Smooth muscle cell (in vitro differentiated cells): ENCODE measurements around the gene TUNAR. TPM values are rescaled to one million over a fixed set of nuclear protein-coding genes. Genes with fewer than 3 reads are reported as not detected.
A peak's percentile ranks its signal among the peaks of the same experiment; 100 is the strongest.

Experiments used
- DNase-seq: peaks from one replicate; lab custom pipeline; 2025; ENCODE audit not compliant: unreplicated experiment; lab: John Stamatoyannopoulos, UW
- H2AFZ ChIP-seq: fragments of 200-600 bp; sonication (generic); 2 replicates; pipeline ENCODE4 v1.6.0; 2016; ENCODE audit warnings: antibody characterized with exemption, low read depth, mild to moderate bottlenecking
- H3F3A ChIP-seq: fragments of 200-600 bp; sonication (generic); 2 replicates; pipeline ENCODE4 v1.6.0; 2017; ENCODE audit warnings: antibody characterized with exemption, low read depth
- H3K27ac ChIP-seq: fragments of 200-600 bp; sonication (generic); 2 replicates; pipeline ENCODE4 v1.5.1; 2016; ENCODE audit warnings: low read depth, mild to moderate bottlenecking
- H3K27me3 ChIP-seq: fragments of 200-600 bp; sonication (generic); 2 replicates; pipeline ENCODE4 v1.6.1; 2016; ENCODE audit warnings: low read depth, mild to moderate bottlenecking
- H3K36me3 ChIP-seq: fragments of 200-600 bp; sonication (generic); 2 replicates; pipeline ENCODE4 v1.5.1; 2016; ENCODE audit warnings: low read depth
- H3K4me1 ChIP-seq: fragments of 200-600 bp; sonication (generic); 2 replicates; pipeline ENCODE4 v1.5.1; 2016; ENCODE audit warnings: low read depth
- H3K4me2 ChIP-seq: fragments of 200-600 bp; sonication (generic); 2 replicates; pipeline ENCODE4 v1.6.0; 2016; ENCODE audit warnings: mild to moderate bottlenecking
- H3K4me3 ChIP-seq: fragments of 200-600 bp; sonication (generic); 2 replicates; pipeline ENCODE4 v1.5.1; 2016; ENCODE audit warnings: mild to moderate bottlenecking
- H3K79me2 ChIP-seq: fragments of 200-600 bp; sonication (generic); 2 replicates; pipeline ENCODE4 v1.6.0; 2016; ENCODE audit warnings: low read depth, mild to moderate bottlenecking
- H3K9ac ChIP-seq: fragments of 200-600 bp; sonication (generic); 2 replicates; pipeline ENCODE4 v1.6.0; 2016; ENCODE audit warnings: low read depth
- H3K9me3 ChIP-seq: fragments of 200-600 bp; sonication (generic); replicated peaks from 2 replicates; pipeline ENCODE4 v1.5.1; 2016; ENCODE audit warnings: low read depth
- H4K20me1 ChIP-seq: fragments of 200-600 bp; sonication (generic); 2 replicates; pipeline ENCODE4 v1.6.0; 2016; ENCODE audit warnings: low read depth
- CTCF ChIP-seq: fragments of 200-600 bp; sonication (generic); IDR thresholded peaks from 2 replicates; pipeline ENCODE4 v1.5.1; 2017; ENCODE audit warnings: borderline replicate concordance, mild to moderate bottlenecking, antibody characterized with exemption; ENCODE audit not compliant: insufficient read depth, poor library complexity, severe bottlenecking
- WGBS: methylation state at CpG from one replicate; pipeline ENCODE4 v1.1.7; 2016; ENCODE audit warnings: low lambda C conversion rate; 5-methylcytosine and 5-hydroxymethylcytosine counted together
- polyA plus RNA-seq: library from polyadenylated mRNA; unstranded; fragments of >200 nt; fragmentation: Nextera tagmentation; extraction: Ambion mirVana; gene quantifications from 2 replicates; pipeline ENCODE4 v1.2.1, GENCODE V29; 2016
- total RNA-seq: library from RNA; depleted of rRNA; stranded (reverse); fragments of >200 nt; gene quantifications from 2 replicates; pipeline ENCODE4 v1.2.3, GENCODE V29; 2014

TUNAR gene
- total RNA-seq: not detected in 2 replicates
- not detected in 2 replicates for polyA plus RNA-seq

- Histone ChIP-seq H3K4me3 (peak within 1 kb of the TSS; percentile 35), H3K36me3 (no peaks in the 10 kb centered on the region)
Observed at GRCh38 chr14:95876761-95877538, at the start of gene TUNAR. Gene TUNAR, plus strand, starts transcription at chr14:95876832.

GRCh38 chr14:95828649-95829265, 47.9 kb upstream of the TUNAR start:
- no peak for DNase-seq
- Histone ChIP-seq H3K9ac (no peak overlapping the region), H3K4me1 (no peaks in the 10 kb centered on the region), H2AFZ (no peak overlapping the region), H3F3A (no peaks in the 10 kb centered on the region), H3K79me2 (no peaks in the 10 kb centered on the region), H4K20me1 (no peaks in the 10 kb centered on the region), H3K4me2 (no peak overlapping the region), H3K27ac (no peak overlapping the region), H3K36me3 (no peaks in the 10 kb centered on the region), H3K27me3 (no peaks in the 10 kb centered on the region), H3K9me3 (no peaks in the 10 kb centered on the region), H3K4me3 (no peak overlapping the region)
- WGBS: 93% methylated on average over 3 of the region's 3 CpGs
- TF ChIP-seq CTCF: no peak

More at GRCh38 chr14:95876761-95877538, at the start of gene TUNAR:
- peaks cover 95% of the 10 kb centered on the region for H3K27me3 ChIP-seq
- H4K20me1 ChIP-seq: no peaks in the 10 kb centered on the region
- H3K4me1 ChIP-seq: no peaks in the 10 kb centered on the region
- WGBS: 6% methylated on average over 66 of the region's 70 CpGs
- no peak within 1 kb of the TSS for H3K9ac ChIP-seq
- H3K4me2 ChIP-seq: peak within 1 kb of the TSS; percentile 82
- H3K27ac ChIP-seq: no peak within 1 kb of the TSS
- no peaks in the 10 kb centered on the region for H3F3A ChIP-seq
- no peak for TF ChIP-seq CTCF
- no peak for DNase-seq
- H3K9me3 ChIP-seq: no peaks in the 10 kb centered on the region
- no peaks in the 10 kb centered on the region for H3K79me2 ChIP-seq
- no peak within 1 kb of the TSS for H2AFZ ChIP-seq

- TF ChIP-seq CTCF: no peak
- Histone ChIP-seq H3K4me3 (no peak overlapping the region), H3K27me3 (no peaks in the 10 kb centered on the region), H3K9me3 (no peaks in the 10 kb centered on the region), H3K79me2 (no peaks in the 10 kb centered on the region), H3K27ac (no peak overlapping the region), H3K9ac (no peak overlapping the region), H4K20me1 (no peaks in the 10 kb centered on the region), H3K36me3 (no peaks in the 10 kb centered on the region), H3F3A (no peaks in the 10 kb centered on the region), H3K4me2 (no peak overlapping the region), H2AFZ (no peak overlapping the region), H3K4me1 (no peaks in the 10 kb centered on the region)
- no peak for DNase-seq
- 94% methylated on average over 3 of the region's 3 CpGs for WGBS
Observed at GRCh38 chr14:95829321-95829720, 47.3 kb upstream of the TUNAR start.
